ENCODE results near the gene OR13J1.

Gene OR13J1

GRCh38 chr9:35829764-35830096 is 40.5 kb downstream of the OR13J1 start:
- DNase-seq = no peak

GRCh38 chr9:35829084-35829763 is 41.0 kb downstream of the OR13J1 start, which contains the start of gene TMEM8B:
Gene TMEM8B (plus strand): TSS chr9:35829228. CDS start chr9:35829448, 220 bp downstream.
- peak; percentile 78 to 95 (median 92) for DNase-seq

- no peak for DNase-seq
Measured at GRCh38 chr9:35828716-35829083, 41.5 kb downstream of the OR13J1 start, which contains the start of gene FAM221B. Gene FAM221B (minus strand): TSS chr9:35828732. CDS start chr9:35826161, 2,571 bp downstream.

GRCh38 chr9:35827486-35827885 is 42.7 kb downstream of the OR13J1 start:
- no peak for DNase-seq

- DNase-seq = peak in 2 of 5 experiments; percentile 27 to 62
Measured at GRCh38 chr9:35826071-35826701, 44.0 kb downstream of the OR13J1 start.

- no peak for DNase-seq
Measured at GRCh38 chr9:35822926-35823325, 47.3 kb downstream of the OR13J1 start.

GRCh38 chr9:35820076-35820475 is 50.1 kb downstream of the OR13J1 start:
- DNase-seq = no peak

Data from T-helper 2 cell (primary cell).